Dermis blood vessel endothelial cell (primary cell): ENCODE results near the gene BET1L. TPM values are rescaled to one million over a fixed set of nuclear protein-coding genes. Genes with fewer than 3 reads are reported as not detected.
"Not testable (repeated sequence)": the region's sequence is repeated elsewhere in the genome, so short reads cannot be mapped to it uniquely, and the experiment has no call there.

Source experiments
- DNase-seq: peaks from one replicate; pipeline ENCODE4 v3.0.0; 2010
- total RNA-seq: library from RNA; depleted of rRNA; stranded (reverse); fragments of >200 nt; gene quantifications from 2 replicates; pipeline ENCODE4 v1.2.3, GENCODE V29; 2014

Gene BET1L
- total RNA-seq, 1 donor from 2014 or later = 13.4 TPM

DNA sequence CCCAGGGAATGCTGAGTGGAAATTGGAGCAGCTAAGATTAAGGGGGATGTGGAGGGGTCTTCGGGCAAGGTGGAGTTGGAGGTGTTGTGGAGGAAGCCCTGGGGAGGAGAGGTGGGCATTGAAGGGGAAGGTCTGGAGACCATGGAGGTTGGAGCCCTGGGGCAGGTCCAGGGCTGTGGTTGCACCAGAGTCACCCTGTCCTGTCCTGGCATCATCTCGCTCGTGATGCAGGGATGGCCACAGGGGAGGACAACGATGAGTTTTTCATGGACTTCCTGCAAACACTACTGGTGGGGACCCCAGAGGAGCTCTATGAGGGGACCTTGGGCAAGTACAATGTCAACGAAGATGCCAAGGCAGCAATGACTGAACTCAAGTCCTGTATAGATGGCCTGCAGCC lies 13.7 kb downstream of the BET1L start:
- not testable (repeated sequence) for DNase-seq

DNA sequence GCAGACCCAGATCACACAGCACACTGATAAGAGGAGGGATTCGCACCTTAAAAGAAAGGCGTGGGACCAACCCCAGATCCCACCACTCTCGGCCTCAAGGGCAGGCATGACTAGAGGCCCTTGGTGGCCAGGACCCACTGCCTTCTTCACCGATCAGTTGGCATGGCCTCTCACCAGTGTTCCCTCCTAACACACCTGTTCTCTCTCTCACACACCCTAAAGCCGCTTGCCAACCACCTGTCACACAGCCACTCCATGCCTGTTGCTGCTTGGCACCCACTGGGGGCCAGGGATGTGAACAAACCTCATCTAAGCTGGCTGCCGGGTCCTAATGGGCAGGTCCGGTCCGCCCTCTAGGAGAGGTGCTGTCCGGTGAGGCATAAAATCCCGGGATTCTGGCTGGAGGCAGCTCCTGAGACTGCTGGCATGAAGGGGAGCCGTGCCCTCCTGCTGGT lies 14.5 kb downstream of the BET1L start, which contains the start of gene SCGB1C1:
SCGB1C1 (plus strand) TSS at position 405 of the 455 bp plus-strand sequence; CDS start at position 427, 22 bp downstream.
- DNase-seq = not testable (repeated sequence)

GRCh38 chr11:191490-192478 lies 15.4 kb downstream of the BET1L start:
- not testable (repeated sequence) for DNase-seq

DNA sequence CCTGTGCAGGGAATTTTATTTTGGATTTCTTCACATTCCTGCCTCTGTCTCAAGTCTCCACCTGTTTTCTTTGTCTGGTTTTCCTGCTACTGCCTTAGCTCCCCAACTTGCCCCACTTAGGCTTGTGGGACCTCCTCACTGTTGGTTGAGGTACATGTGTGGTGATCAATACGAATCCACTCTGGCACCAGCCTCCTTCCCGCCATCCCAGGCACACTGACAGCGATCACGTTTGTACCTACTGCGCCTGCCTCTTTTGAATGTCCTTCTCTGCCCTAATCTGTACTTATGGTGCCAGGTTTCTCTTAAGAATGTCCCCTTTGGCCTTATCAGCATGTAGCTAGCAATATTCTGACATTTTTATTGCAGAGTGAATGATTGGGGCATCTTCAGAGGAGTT lies 16.7 kb downstream of the BET1L start:
- DNase-seq = not testable (repeated sequence)

DNA sequence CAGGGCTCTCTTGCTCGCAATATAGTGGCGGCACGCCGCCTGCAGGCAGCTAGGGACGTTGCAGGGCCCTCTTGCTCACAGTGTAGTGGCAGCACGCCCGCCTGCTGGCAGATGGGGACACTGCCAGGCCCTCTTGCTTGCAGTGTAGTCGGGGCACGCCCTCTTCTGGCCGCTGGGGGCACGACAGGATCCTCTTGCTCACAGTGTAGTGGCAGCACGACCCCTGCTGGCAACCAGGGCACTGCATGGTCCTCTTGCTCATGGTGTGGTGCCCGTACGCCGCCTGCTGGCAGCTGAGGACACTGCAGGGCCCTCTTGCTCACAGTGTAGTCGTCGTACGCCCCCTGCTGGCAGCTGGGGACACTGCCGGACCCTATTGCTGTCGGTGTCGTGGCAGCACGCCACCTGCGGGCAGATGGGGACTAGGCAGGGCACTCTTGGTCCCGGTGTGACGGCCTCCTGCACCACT lies 17.3 kb downstream of the BET1L start:
- DNase-seq = not testable (repeated sequence)

- not testable (repeated sequence) for DNase-seq
These were observed 17.9 kb downstream of the BET1L start for GRCh38 chr11:189200-189783.

DNA sequence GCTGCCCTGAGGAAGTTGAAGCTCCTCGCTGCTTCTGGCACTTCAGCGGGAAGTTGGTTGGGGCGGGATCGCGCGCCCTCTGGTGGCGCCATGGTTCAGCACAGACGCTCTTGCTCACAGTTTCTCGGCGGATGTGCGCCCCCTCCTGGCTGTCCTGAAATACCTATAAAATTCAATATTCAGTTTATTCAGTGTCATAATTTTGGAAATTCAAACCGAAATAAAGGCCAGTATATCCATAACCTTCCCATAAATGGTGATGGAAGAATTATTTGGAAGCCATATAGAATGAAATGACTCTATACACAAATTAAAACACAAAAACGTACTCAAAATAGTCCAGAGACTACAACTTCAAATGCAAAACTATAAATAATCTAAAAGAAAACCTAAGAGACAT lies 27.0 kb downstream of the BET1L start:
- not testable (repeated sequence) for DNase-seq

Other genes with a start within 250 kb of the BET1L start
- not detected in 2 replicates for gene SCGB1C1, start 14.3 kb downstream of the BET1L start, total RNA-seq
- gene RIC8A, start 309 bp upstream of the BET1L start, total RNA-seq = 127 and 140 TPM in 2 replicates
- gene SIRT3, start 28.9 kb upstream of the BET1L start, total RNA-seq = 7.1 and 9.0 TPM in 2 replicates
- 160 and 183 TPM in 2 replicates for gene PSMD13, start 29.6 kb upstream of the BET1L start, total RNA-seq
- gene NLRP6, start 71.0 kb upstream of the BET1L start, total RNA-seq = not detected in 2 replicates
- 15.1 and 28.4 TPM in 2 replicates for gene PGGHG, start 81.7 kb upstream of the BET1L start, total RNA-seq
- gene IFITM5, start 92.1 kb upstream of the BET1L start, total RNA-seq = not detected in 2 replicates
- 69.8 and 135 TPM in 2 replicates for gene IFITM2, start 100.4 kb upstream of the BET1L start, total RNA-seq
- 0.37 and 3.4 TPM in 2 replicates for gene IFITM1, start 106.6 kb upstream of the BET1L start, total RNA-seq
- 41.4 and 80.2 TPM in 2 replicates for gene IFITM3, start 113.5 kb upstream of the BET1L start, total RNA-seq
- gene B4GALNT4, start 162.1 kb upstream of the BET1L start, total RNA-seq = 0.42 and 5.6 TPM in 2 replicates
- gene PKP3, start 186.8 kb upstream of the BET1L start, total RNA-seq = 0.09 and 0.68 TPM in 2 replicates
- 43.2 and 52.2 TPM in 2 replicates for gene SIGIRR, start 207.6 kb upstream of the BET1L start, total RNA-seq
- gene ANO9, start 234.6 kb upstream of the BET1L start, total RNA-seq = 0.42 and 10.7 TPM in 2 replicates
- gene PTDSS2, start 242.9 kb upstream of the BET1L start, total RNA-seq = 34.5 and 50.2 TPM in 2 replicates